ENCODE measurements around the gene NUCB1.
A peak's percentile ranks its signal among the peaks of the same experiment; 100 is the strongest.

The NUCB1 gene

GRCh38 chr19:48862827-48863226 is 37.3 kb upstream of the NUCB1 start:
- TF ChIP-seq CTCF (IDR thresholded peaks at IDR 0.05; ENCODE audit: low read depth, low read length) (no peak), EZH2phosphoT487 (IDR thresholded peaks at IDR 0.05; ENCODE audit: low read depth) (no peak)
- Histone ChIP-seq H3K4me1 (ENCODE audit: low read length) (peaks cover 20% of the 10 kb centered on the region), H2AFZ (ENCODE audit: low read depth, low read length) (no peak overlapping the region), H3K27me3 (ENCODE audit: low read depth, low read length) (peaks cover 4% of the 10 kb centered on the region; the same call in 1 of the 2 replicates), H3K36me3 (replicated peaks; ENCODE audit: low read depth, low read length) (no peaks in the 10 kb centered on the region), H3K79me2 (ENCODE audit: low read length) (no peaks in the 10 kb centered on the region), H3K27ac (ENCODE audit: low read length) (no peak overlapping the region), H3K9ac (ENCODE audit: low read length) (no peak overlapping the region), H3K9me3 (ENCODE audit: insufficient read depth, low read length) (no peaks in the 10 kb centered on the region), H3K4me2 (ENCODE audit: low read length) (no peak overlapping the region), H4K20me1 (ENCODE audit: insufficient read depth, low read length) (no peaks in the 10 kb centered on the region), H3K4me3 (ENCODE audit: low read length) (no peak overlapping the region)

GRCh38 chr19:48866692-48867091 is 33.4 kb upstream of the NUCB1 start:
- Histone ChIP-seq H3K27me3 (ENCODE audit: low read depth, low read length) (peaks cover 4% of the 10 kb centered on the region; the same call in 1 of the 2 replicates), H3K9ac (ENCODE audit: low read length) (no peak overlapping the region), H3K4me3 (ENCODE audit: low read length) (peak overlapping the region; percentile 9; the same call in 1 of the 2 replicates), H3K27ac (ENCODE audit: low read length) (no peak overlapping the region), H2AFZ (ENCODE audit: low read depth, low read length) (no peak overlapping the region), H4K20me1 (ENCODE audit: insufficient read depth, low read length) (no peaks in the 10 kb centered on the region), H3K9me3 (ENCODE audit: insufficient read depth, low read length) (no peaks in the 10 kb centered on the region), H3K4me2 (ENCODE audit: low read length) (peak overlapping the region; percentile 39), H3K79me2 (ENCODE audit: low read length) (no peaks in the 10 kb centered on the region), H3K4me1 (ENCODE audit: low read length) (peaks cover 35% of the 10 kb centered on the region), H3K36me3 (replicated peaks; ENCODE audit: low read depth, low read length) (no peaks in the 10 kb centered on the region)
- TF ChIP-seq EZH2phosphoT487 (IDR thresholded peaks at IDR 0.05; ENCODE audit: low read depth) (no peak), CTCF (IDR thresholded peaks at IDR 0.05; ENCODE audit: low read depth, low read length) (no peak)

GRCh38 chr19:48867123-48867745 is 32.9 kb upstream of the NUCB1 start:
- Histone ChIP-seq H3K4me1 (ENCODE audit: low read length) (peaks cover 38% of the 10 kb centered on the region), H3K27me3 (ENCODE audit: low read depth, low read length) (peaks cover 4% of the 10 kb centered on the region; the same call in 1 of the 2 replicates), H3K4me3 (ENCODE audit: low read length) (no peak overlapping the region), H2AFZ (ENCODE audit: low read depth, low read length) (no peak overlapping the region), H3K9me3 (ENCODE audit: insufficient read depth, low read length) (no peaks in the 10 kb centered on the region), H3K9ac (ENCODE audit: low read length) (no peak overlapping the region), H4K20me1 (ENCODE audit: insufficient read depth, low read length) (no peaks in the 10 kb centered on the region), H3K27ac (ENCODE audit: low read length) (no peak overlapping the region), H3K36me3 (replicated peaks; ENCODE audit: low read depth, low read length) (no peaks in the 10 kb centered on the region), H3K79me2 (ENCODE audit: low read length) (peaks cover under 1% of the 10 kb centered on the region), H3K4me2 (ENCODE audit: low read length) (peak overlapping the region; percentile 62)
- no peak for TF ChIP-seq EZH2phosphoT487 (IDR thresholded peaks at IDR 0.05; ENCODE audit: low read depth)

GRCh38 chr19:48867746-48868113 is 32.4 kb upstream of the NUCB1 start:
- peaks cover 38% of the 10 kb centered on the region for H3K4me1 ChIP-seq (ENCODE audit: low read length)
- no peaks in the 10 kb centered on the region for H4K20me1 ChIP-seq (ENCODE audit: insufficient read depth, low read length)
- peak overlapping the region; percentile 62 for H3K4me2 ChIP-seq (ENCODE audit: low read length)
- TF ChIP-seq CTCF (IDR thresholded peaks at IDR 0.05; ENCODE audit: low read depth, low read length) (no peak), EZH2phosphoT487 (IDR thresholded peaks at IDR 0.05; ENCODE audit: low read depth) (no peak)
- no peak overlapping the region for H3K27ac ChIP-seq (ENCODE audit: low read length)
- peak overlapping the region; percentile 38 for H3K4me3 ChIP-seq (ENCODE audit: low read length)
- peak overlapping the region; percentile 80 for H2AFZ ChIP-seq (ENCODE audit: low read depth, low read length)
- H3K79me2 ChIP-seq (ENCODE audit: low read length) = peaks cover 6% of the 10 kb centered on the region
- peaks cover 4% of the 10 kb centered on the region for H3K36me3 ChIP-seq (replicated peaks; ENCODE audit: low read depth, low read length)
- H3K9ac ChIP-seq (ENCODE audit: low read length) = peak overlapping the region; percentile 44
- H3K27me3 ChIP-seq (ENCODE audit: low read depth, low read length) = peaks cover 4% of the 10 kb centered on the region; the same call in 1 of the 2 replicates
- H3K9me3 ChIP-seq (ENCODE audit: insufficient read depth, low read length) = no peaks in the 10 kb centered on the region
